BLaER1 treated with 17β-estradiol and CSF1 and Interleukin-3, amounts not matched to agents 10 nM and 100 nM (cell line): ENCODE measurements around the gene TIGD6.

ENCODE experiments used
- H3K27ac ChIP-seq, 11 experiments: shearing (Covaris generic); formaldehyde crosslinking; 2 replicates each; pipeline ENCODE4 v1.8.1; 2022
- H3K27me3 ChIP-seq, 11 experiments: shearing (Covaris generic); formaldehyde crosslinking; 2 replicates each; pipeline ENCODE4 v1.8.1; 2022
- H3K36me3 ChIP-seq, 11 experiments: shearing (Covaris generic); formaldehyde crosslinking; 2 replicates each; pipeline ENCODE4 v1.8.1; 2022
- H3K4me1 ChIP-seq, 10 experiments: shearing (Covaris generic); formaldehyde crosslinking; 2 replicates each; pipeline ENCODE4 v1.8.1; 2022
- H3K4me2 ChIP-seq, 11 experiments: shearing (Covaris generic); formaldehyde crosslinking; 2 replicates each; pipeline ENCODE4 v1.8.1; 2022
- H3K4me3 ChIP-seq, 10 experiments: shearing (Covaris generic); formaldehyde crosslinking; 2 replicates each; pipeline ENCODE4 v1.8.1; 2022
- H3K9ac ChIP-seq, 11 experiments: shearing (Covaris generic); formaldehyde crosslinking; 2 replicates each; pipeline ENCODE4 v1.8.1; 2022
- H3K9me3 ChIP-seq, 11 experiments: shearing (Covaris generic); formaldehyde crosslinking; replicated peaks in 1 of 11; 2 replicates each; pipeline ENCODE4 v1.8.1; 2022
- H4K20me1 ChIP-seq, 11 experiments: shearing (Covaris generic); formaldehyde crosslinking; 2 replicates each; pipeline ENCODE4 v1.8.1; 2022
- Cebpa-rat ChIP-seq, 11 experiments: shearing (Covaris generic); IDR thresholded peaks; 2 replicates each; pipeline ENCODE4 v1.8.1; 2022

TIGD6 gene

GRCh38 chr5:149998281-149998680 is 2.2 kb downstream of the TIGD6 start:
- peaks cover 14 to 23% (median 16%) of the 10 kb centered on the region in 11 experiments; a peak in 20 of 22 replicates for H4K20me1 ChIP-seq
- H3K27me3 ChIP-seq: no peaks in the 10 kb centered on the region
- H3K27ac ChIP-seq: no peak overlapping the region
- no peak overlapping the region for H3K9ac ChIP-seq
- TF ChIP-seq Cebpa-rat (IDR thresholded peaks at IDR 0.05): no peak
- H3K4me1 ChIP-seq: peaks cover 23 to 29% (median 25%) of the 10 kb centered on the region in 10 experiments
- H3K9me3 ChIP-seq: no peaks in the 10 kb centered on the region
- H3K4me2 ChIP-seq: no peak overlapping the region
- no peak overlapping the region for H3K4me3 ChIP-seq
- peaks cover 12 to 30% (median 22%) of the 10 kb centered on the region in 11 experiments for H3K36me3 ChIP-seq

DNA sequence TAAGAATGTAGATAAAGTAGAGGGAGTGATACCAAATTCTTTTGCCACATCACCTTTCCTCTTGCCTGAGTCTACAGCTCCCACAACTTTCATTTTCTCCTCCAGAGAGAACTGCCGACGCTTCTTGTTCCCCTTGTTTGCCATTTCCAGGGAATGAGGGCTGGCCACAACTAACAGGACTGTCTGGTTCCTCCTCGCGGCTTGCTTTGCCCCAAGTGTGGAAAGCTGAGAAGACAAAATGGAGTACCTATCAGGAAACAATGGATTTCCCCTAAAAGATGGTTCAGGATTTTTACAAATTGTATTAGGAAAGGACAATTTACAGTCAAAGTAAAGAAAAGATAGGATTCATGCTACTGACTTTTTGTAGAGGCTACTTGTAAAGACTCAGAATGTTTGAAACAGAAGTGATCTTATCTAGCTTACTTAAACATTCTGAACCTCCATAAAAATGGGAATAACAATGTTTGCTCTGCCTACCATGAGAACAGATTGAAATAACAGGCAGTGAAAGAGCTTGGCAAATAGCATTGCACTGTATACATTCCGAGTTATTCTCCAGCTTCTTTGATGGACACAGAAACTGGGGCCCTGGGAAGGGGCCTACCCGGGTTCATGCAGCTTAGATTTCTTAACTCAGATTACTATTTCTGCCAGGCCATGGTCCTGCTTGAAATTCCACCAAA is 4.1 kb downstream of the TIGD6 start:
- Histone ChIP-seq H3K27ac (no peak overlapping the region), H3K27me3 (no peaks in the 10 kb centered on the region), H3K36me3 (peaks cover 6 to 23% (median 14%) of the 10 kb centered on the region in 11 experiments; a peak in 18 of 22 replicates), H3K9ac (no peak overlapping the region), H3K4me3 (no peak overlapping the region), H3K4me2 (no peak overlapping the region), H4K20me1 (peaks cover 0 to 4% (median 0%) of the 10 kb centered on the region in 11 experiments; a peak in 8 of 22 replicates), H3K4me1 (peaks cover 9 to 15% (median 10%) of the 10 kb centered on the region in 10 experiments; a peak in 18 of 20 replicates), H3K9me3 (no peaks in the 10 kb centered on the region)
- no peak for TF ChIP-seq Cebpa-rat (IDR thresholded peaks at IDR 0.05)

- no peaks in the 10 kb centered on the region for H3K27me3 ChIP-seq
- no peaks in the 10 kb centered on the region for H3K9me3 ChIP-seq
- H3K4me2 ChIP-seq: no peak overlapping the region
- H3K4me1 ChIP-seq: peaks cover 9 to 15% (median 10%) of the 10 kb centered on the region in 10 experiments; a peak in 18 of 20 replicates
- no peak overlapping the region for H3K27ac ChIP-seq
- H3K36me3 ChIP-seq: peaks cover 6 to 23% (median 14%) of the 10 kb centered on the region in 11 experiments; a peak in 18 of 22 replicates
- no peak overlapping the region for H3K4me3 ChIP-seq
- no peak overlapping the region for H3K9ac ChIP-seq
- H4K20me1 ChIP-seq: no peaks in the 10 kb centered on the region
- TF ChIP-seq Cebpa-rat (IDR thresholded peaks at IDR 0.05): no peak
These were observed 4.9 kb downstream of the TIGD6 start for GRCh38 chr5:149995385-149996204.

DNA sequence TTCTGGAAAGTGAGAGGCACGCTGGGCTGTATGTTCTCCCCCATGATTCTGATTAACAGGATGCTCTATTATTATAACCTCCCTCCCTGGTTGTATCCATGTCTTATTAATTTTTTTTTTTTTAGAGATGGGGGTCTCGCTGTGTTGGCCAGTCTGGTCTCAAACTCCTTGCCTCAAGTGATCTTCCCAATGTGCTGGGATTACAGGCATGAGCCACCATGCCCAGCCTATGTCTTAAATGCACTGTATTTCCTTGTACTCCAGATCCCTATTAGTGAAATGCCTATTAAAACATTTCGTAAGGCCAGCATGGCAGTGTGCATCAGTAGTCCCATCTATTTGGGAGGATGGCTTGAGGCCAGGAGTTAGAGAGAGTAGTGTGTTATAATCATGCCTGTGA is 7.0 kb downstream of the TIGD6 start:
- no peaks in the 10 kb centered on the region for H4K20me1 ChIP-seq
- no peak overlapping the region for H3K4me3 ChIP-seq
- no peak overlapping the region for H3K9ac ChIP-seq
- no peak for TF ChIP-seq Cebpa-rat (IDR thresholded peaks at IDR 0.05)
- no peak overlapping the region for H3K4me2 ChIP-seq
- no peaks in the 10 kb centered on the region for H3K27me3 ChIP-seq
- H3K9me3 ChIP-seq: no peaks in the 10 kb centered on the region
- no peak overlapping the region for H3K27ac ChIP-seq
- 0 out of 20 replicates have a peak, but pooled peaks cover 0 to under 1% (median 0%) of the 10 kb centered on the region in 10 experiments for H3K4me1 ChIP-seq
- H3K36me3 ChIP-seq: peaks cover 6 to 23% (median 14%) of the 10 kb centered on the region in 11 experiments; a peak in 18 of 22 replicates

DNA sequence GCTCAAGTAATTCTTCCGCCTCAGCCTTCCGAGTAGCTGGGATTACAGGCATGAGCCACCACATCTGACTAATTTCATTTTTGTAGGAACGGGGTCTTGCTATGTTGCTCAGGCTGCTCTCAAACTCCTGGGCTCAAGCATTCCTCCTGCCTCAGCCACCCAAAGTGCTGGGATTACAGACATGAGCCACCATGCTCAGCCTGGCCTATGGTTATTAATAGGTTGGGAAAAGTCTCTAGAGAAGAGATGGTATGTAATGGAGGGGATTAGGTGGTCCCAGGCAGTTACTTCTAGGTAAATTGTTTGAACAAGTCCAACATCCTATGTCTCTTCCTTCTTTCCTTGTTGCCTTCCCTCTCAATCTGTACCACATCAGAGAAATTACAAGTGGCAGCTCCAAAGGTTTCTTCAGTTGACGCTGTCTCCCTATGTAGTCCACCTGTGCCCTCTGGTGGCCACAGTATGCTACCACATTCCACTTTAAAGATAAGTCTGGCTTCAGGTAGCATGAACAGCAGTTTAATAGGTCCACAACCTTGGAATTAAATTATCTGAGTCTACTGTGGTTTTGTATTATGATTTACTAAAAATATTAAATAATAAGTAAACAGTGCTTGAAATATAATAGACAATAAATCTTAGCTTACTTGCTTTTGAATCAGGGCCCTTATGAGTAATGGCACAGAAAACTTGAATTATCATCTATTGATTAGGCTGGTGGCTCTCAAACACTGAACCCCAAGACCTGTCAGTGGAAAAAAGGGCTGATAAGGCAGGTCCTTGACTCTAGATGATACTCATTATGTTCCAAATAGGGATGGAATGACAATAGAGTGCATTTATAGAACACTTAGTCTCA is 9.7 kb downstream of the TIGD6 start:
- Histone ChIP-seq H4K20me1 (no peaks in the 10 kb centered on the region), H3K4me2 (no peak overlapping the region), H3K27ac (no peak overlapping the region)

GRCh38 chr5:149988126-149988525 is 12.3 kb downstream of the TIGD6 start:
- TF ChIP-seq Cebpa-rat (IDR thresholded peaks at IDR 0.05): no peak
- no peak overlapping the region for H3K4me3 ChIP-seq
- H3K36me3 ChIP-seq: peaks cover 0 to 13% (median 0%) of the 10 kb centered on the region in 11 experiments; a peak in 5 of 22 replicates
- no peak overlapping the region for H3K9ac ChIP-seq
- no peak overlapping the region for H3K27ac ChIP-seq
- no peaks in the 10 kb centered on the region for H3K27me3 ChIP-seq
- H3K4me1 ChIP-seq: no peaks in the 10 kb centered on the region
- no peak overlapping the region for H3K4me2 ChIP-seq
- H4K20me1 ChIP-seq: no peaks in the 10 kb centered on the region
- H3K9me3 ChIP-seq: no peaks in the 10 kb centered on the region

More for the DNA sequence above, 9.7 kb downstream of the TIGD6 start:
- no peak overlapping the region for H3K9ac ChIP-seq
- H3K9me3 ChIP-seq: no peaks in the 10 kb centered on the region
- H3K36me3 ChIP-seq: peaks cover under 1 to 15% (median 10%) of the 10 kb centered on the region in 11 experiments; a peak in 18 of 22 replicates
- no peak for TF ChIP-seq Cebpa-rat (IDR thresholded peaks at IDR 0.05)
- no peaks in the 10 kb centered on the region for H3K4me1 ChIP-seq
- no peaks in the 10 kb centered on the region for H3K27me3 ChIP-seq
- H3K4me3 ChIP-seq: no peak overlapping the region

DNA sequence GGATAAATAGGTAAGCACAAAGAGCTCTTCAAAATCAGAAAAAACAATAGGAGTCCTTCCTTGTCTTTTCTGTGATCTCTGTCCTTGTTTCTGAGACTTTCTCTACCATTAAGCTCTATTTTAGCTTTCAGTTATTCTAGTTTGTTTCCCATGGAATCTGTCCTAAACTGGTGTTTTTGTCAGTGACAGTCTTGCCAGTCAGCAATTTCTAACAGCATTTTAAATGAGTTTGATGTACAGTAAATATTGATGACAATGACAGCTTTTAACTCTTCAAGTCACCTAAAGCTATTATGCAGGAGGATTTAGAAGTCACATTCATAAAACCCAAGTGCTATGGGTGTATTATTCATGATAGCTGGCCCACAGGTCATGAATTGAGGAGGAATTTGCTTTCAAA is 17.9 kb downstream of the TIGD6 start:
- Histone ChIP-seq H3K27me3 (no peaks in the 10 kb centered on the region), H3K36me3 (peaks cover 35 to 60% (median 47%) of the 10 kb centered on the region in 11 experiments), H3K27ac (no peak overlapping the region), H3K9me3 (no peaks in the 10 kb centered on the region), H3K4me3 (no peak overlapping the region), H3K9ac (no peak overlapping the region), H3K4me2 (no peak overlapping the region), H4K20me1 (no peaks in the 10 kb centered on the region), H3K4me1 (peaks cover 6 to 8% (median 7%) of the 10 kb centered on the region in 10 experiments)
- TF ChIP-seq Cebpa-rat (IDR thresholded peaks at IDR 0.05): no peak

DNA sequence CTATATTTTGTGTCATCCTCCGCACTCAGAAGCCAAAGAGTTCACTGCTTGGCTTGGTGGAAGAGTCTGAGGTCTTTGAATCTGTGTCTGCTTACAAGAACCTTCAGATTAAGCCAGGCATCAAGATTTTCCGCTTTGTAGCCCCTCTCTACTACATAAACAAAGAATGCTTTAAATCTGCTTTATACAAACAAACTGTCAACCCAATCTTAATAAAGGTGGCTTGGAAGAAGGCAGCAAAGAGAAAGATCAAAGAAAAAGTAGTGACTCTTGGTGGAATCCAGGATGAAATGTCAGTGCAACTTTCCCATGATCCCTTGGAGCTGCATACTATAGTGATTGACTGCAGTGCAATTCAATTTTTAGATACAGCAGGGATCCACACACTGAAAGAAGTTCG is 19.2 kb downstream of the TIGD6 start:
- no peak overlapping the region for H3K4me3 ChIP-seq
- no peak overlapping the region for H3K27ac ChIP-seq
- H3K9me3 ChIP-seq: no peaks in the 10 kb centered on the region
- no peak for TF ChIP-seq Cebpa-rat (IDR thresholded peaks at IDR 0.05)
- no peaks in the 10 kb centered on the region; a peak in 1 of 22 replicates for H4K20me1 ChIP-seq
- peaks cover 12 to 14% (median 13%) of the 10 kb centered on the region in 10 experiments for H3K4me1 ChIP-seq
- H3K9ac ChIP-seq: no peak overlapping the region
- no peak overlapping the region for H3K4me2 ChIP-seq
- H3K36me3 ChIP-seq: peaks cover 35 to 60% (median 48%) of the 10 kb centered on the region in 11 experiments
- H3K27me3 ChIP-seq: no peaks in the 10 kb centered on the region
